HG03103 (cell line): ENCODE measurements around the gene UPK3A.

ENCODE experiments used
- ATAC-seq: cut with Tn5 transposase; IDR thresholded peaks from one replicate; pipeline ENCODE4 v1.9.1; 2021; ENCODE audit warnings: low read depth; ENCODE audit not compliant: unreplicated experiment

Gene UPK3A

DNA sequence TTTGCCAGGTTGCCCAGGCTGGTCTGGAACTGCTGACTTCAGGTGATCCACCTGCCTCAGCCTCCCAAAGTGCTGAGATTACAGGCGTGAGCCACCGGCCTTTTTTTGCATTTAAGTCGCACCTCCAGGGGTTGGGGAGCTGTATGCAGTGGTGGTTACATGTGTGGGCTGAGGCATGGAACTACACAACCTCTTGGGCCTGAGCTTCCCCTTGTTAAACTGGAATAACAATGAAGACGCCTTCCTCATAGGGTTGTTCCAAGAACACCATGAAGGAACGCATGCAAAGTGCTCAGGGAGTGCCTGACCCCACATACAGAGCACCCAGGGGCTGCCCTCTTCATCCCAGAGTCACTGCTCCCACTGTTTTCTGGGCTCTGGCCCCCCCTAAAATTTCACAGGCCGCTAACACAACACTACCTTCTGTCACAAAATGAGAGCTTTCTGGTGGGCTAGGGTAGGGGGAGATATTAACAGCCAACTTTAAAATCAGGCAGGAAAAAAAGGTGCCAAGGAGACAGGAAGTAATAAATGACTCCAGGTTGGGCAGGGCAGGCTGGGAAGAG, 23.7 kb downstream of the UPK3A start:
- no peak for ATAC-seq

- ATAC-seq = no peak
Observed at GRCh38 chr22:45308957-45309421, 24.2 kb downstream of the UPK3A start.

- peak; percentile 66 for ATAC-seq
Observed at GRCh38 chr22:45309422-45310227, 24.9 kb downstream of the UPK3A start, which contains the start of gene FAM118A. TSS of gene FAM118A (plus strand) at chr22:45309934. CDS start at chr22:45322380, 12,446 bp downstream.

DNA sequence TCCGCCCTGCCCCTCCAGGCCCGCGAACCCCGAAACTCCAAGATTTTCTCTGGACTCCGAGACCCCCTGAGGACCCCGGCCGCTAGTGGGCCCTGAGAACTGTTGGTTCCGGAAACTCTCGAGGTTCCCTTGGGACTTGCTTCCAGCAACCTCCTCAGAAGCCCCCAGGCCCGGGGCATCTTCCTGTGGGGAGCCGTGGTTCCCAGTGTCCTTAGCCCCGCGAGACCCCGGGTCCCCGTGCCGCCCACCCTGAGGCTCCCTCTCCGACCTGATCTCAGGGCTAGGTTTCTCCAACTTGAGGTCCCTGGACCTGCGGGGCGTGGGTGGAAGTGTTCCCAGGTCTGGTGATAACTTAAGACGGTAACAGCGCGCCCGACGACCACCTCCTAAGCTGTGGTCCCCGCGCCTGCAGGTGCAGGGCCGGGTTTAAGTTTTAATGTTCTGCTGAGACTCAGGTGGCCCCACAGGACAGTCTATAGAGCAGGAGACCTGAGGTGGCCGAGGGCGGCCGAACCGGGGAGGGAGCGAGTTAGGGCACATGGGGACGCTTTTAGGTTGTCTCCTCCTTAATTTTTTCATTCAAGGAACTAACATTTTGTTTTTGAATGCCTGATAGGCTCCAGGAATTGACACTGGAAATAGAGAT, 25.7 kb downstream of the UPK3A start:
- ATAC-seq = no peak

DNA sequence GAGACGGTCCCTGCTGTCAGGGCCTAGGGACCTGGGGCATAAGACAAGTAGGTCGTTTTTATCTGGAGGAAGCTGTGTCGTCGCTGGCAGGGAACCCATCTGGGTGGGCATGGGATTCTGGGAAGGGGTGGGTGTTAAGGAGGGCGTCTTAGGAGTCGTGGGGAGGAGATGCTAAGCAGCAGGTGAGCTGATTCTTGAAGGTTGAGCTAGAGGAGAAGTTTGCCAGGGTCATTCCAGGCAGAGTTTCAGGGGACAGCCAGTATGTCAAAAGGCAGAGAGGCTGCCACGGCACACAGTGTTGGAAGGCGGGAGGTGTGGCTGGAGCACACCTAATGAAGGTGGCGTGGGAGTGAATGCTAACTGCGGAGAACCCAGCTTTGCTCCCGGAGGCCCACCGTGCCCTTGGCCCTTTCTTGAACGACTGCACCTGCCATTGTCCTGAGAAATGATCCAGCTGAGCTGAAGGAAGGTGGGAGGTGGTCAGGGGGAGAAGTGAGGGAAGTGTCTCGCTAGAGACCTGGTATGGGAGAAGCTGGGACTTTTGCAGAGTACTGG, 26.3 kb downstream of the UPK3A start:
- ATAC-seq = no peak

DNA sequence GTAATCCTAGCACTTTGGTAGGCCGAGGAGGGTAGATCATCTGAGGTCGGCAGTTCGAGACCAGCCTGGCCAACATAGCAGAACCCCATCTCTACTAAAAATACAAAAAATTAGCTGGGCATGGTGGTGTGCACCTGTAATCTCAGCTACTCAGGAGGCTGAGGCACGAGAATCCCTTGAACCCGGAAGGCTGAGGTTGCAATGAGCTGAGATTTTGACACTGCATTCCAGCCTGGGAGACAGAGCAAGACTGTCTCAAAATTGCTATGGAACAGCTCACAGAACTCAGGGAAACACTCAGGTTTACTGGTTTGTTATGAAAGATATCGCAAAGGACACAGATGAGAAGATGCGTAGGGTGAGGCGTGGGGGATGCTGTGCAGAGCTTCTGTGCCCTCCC, 27.7 kb downstream of the UPK3A start:
- ATAC-seq = no peak

- ATAC-seq = no peak
Observed at GRCh38 chr22:45312856-45313255, 28.1 kb downstream of the UPK3A start.

- no peak for ATAC-seq
Observed at GRCh38 chr22:45314054-45314721, 29.4 kb downstream of the UPK3A start.

GRCh38 chr22:45314786-45315185, 30.0 kb downstream of the UPK3A start:
- no peak for ATAC-seq

- no peak for ATAC-seq
Observed at GRCh38 chr22:45316796-45317526, 32.2 kb downstream of the UPK3A start.

- ATAC-seq = no peak
Observed at GRCh38 chr22:45317551-45318167, 32.9 kb downstream of the UPK3A start.

GRCh38 chr22:45318168-45318557, 33.4 kb downstream of the UPK3A start:
- no peak for ATAC-seq

- ATAC-seq = no peak
Observed at GRCh38 chr22:45318558-45319323, 34.0 kb downstream of the UPK3A start.

GRCh38 chr22:45319324-45319685, 34.6 kb downstream of the UPK3A start:
- ATAC-seq = no peak

GRCh38 chr22:45320357-45320976, 35.7 kb downstream of the UPK3A start:
- no peak for ATAC-seq

- no peak for ATAC-seq
Observed at GRCh38 chr22:45321827-45322226, 37.1 kb downstream of the UPK3A start.

DNA sequence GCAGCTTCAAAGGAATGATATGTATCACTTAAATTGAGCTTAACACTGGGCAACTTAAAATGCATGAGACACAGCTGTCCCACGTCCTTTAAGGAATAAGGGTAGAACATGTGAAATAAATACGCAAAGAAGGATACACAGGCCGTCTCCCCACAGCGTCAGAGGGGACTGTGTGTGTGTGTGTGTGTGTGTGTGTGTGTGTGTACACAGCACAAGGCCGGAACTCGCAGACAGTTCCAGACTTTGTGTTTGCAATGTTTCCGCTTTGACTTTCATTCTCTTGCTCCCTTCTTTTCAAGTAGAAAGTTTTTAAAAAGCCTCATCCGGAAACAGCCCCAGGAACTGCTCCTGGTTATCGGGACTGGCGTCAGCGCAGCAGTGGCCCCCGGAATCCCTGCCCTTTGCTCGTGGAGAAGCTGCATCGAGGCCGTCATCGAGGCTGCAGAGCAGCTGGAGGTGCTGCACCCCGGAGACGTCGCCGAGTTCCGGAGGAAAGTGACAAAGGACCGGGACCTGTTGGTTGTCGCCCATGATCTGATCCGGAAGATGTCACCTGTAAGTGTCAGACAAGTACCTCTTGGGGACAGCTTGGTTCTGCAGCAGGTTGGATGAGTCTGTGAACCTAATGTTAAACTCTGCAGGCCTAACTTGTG, 38.2 kb downstream of the UPK3A start:
- ATAC-seq = no peak

- ATAC-seq = no peak
Observed at GRCh38 chr22:45323695-45324094, 38.9 kb downstream of the UPK3A start.
